Upper lobe of left lung (tissue), 4 donors: ENCODE results near the gene HNRNPUL1.

Experiments used
- CTCF ChIP-seq, 6 experiments: fragments of 450-650 bp in 4 of 6; fragments of 200-600 bp in 2 of 6; sonication (generic) in 2 of 6; IDR thresholded peaks; one replicate each; pipeline ENCODE4 v1.5.1; 2016 to 2019; ENCODE audit warnings: antibody characterized with exemption in 6 of 6
- POLR2A ChIP-seq, 4 donors: fragments of 450-650 bp; IDR thresholded peaks; one replicate each; pipeline ENCODE4 v1.5.1; 2016 to 2017; ENCODE audit warnings: antibody characterized with exemption in 4 of 4, mild to moderate bottlenecking in 2 of 4
- POLR2AphosphoS5 ChIP-seq, 2 donors: sonication (generic); formaldehyde crosslinking; IDR thresholded peaks; one replicate each; pipeline ENCODE4 v1.5.1; 2017; ENCODE audit warnings: antibody characterized with exemption in 2 of 2

GRCh38 chr19:41218249-41218614 lies 45.9 kb upstream of the HNRNPUL1 start:
- TF ChIP-seq POLR2AphosphoS5 (IDR thresholded peaks at IDR 0.05) (no peak), POLR2A (IDR thresholded peaks at IDR 0.05) (no peak), CTCF (IDR thresholded peaks at IDR 0.05) (no peak)
